Mucosa of rectum (tissue), 2 donors: ENCODE data around the gene ZNF555.
A peak's percentile ranks its signal among the peaks of the same experiment; 100 is the strongest.
"Not testable (repeated sequence)": the region's sequence is repeated elsewhere in the genome, so short reads cannot be mapped to it uniquely, and the experiment has no call there.

ENCODE experiments used
- H3K27ac ChIP-seq, 2 donors: one replicate each; pipeline ENCODE4 v1.7.0; 2013; ENCODE audit warnings: inconsistent platforms in 2 of 2, low read depth in 2 of 2, low read length in 2 of 2
- H3K27me3 ChIP-seq, 2 donors: one replicate each; pipeline ENCODE4 v1.7.0; 2013; ENCODE audit warnings: low read length in 2 of 2; ENCODE audit not compliant: control insufficient read depth in 2 of 2, insufficient read depth in 2 of 2
- H3K36me3 ChIP-seq, 2 donors: one replicate each; pipeline ENCODE4 v1.7.0; 2013; ENCODE audit warnings: low read length in 2 of 2; ENCODE audit not compliant: control insufficient read depth in 2 of 2, insufficient read depth in 2 of 2
- H3K4me1 ChIP-seq, 2 donors: one replicate each; pipeline ENCODE4 v1.7.0; 2013; ENCODE audit warnings: low read length in 2 of 2, mild to moderate bottlenecking in 1 of 2; ENCODE audit not compliant: control insufficient read depth in 2 of 2, insufficient read depth in 2 of 2
- H3K4me3 ChIP-seq, 2 donors: one replicate each; pipeline ENCODE4 v1.7.0; 2013; ENCODE audit warnings: low read length in 2 of 2
- H3K9ac ChIP-seq, 2 donors: one replicate each; pipeline ENCODE4 v1.7.0; 2013; ENCODE audit warnings: low read length in 2 of 2, low read depth in 1 of 2, mild to moderate bottlenecking in 1 of 2
- H3K9me3 ChIP-seq, 2 donors: one replicate each; pipeline ENCODE4 v1.7.0; 2013; ENCODE audit warnings: low read length in 2 of 2; ENCODE audit not compliant: control insufficient read depth in 2 of 2
- donor health status: healthy.
- donor health status: Normal muscosa, but diverticular disease.

The ZNF555 gene

GRCh38 chr19:2840794-2841791, at the start of gene ZNF555:
TSS of gene ZNF555 (plus strand) at chr19:2841475. CDS start at chr19:2841573, 98 bp downstream.
- Histone ChIP-seq H3K27ac (peak within 1 kb of the TSS; percentile 82 to 86), H3K4me3 (peak within 1 kb of the TSS; percentile 78 to 85), H3K9ac (peak within 1 kb of the TSS; percentile 74 to 75), H3K36me3 (peaks cover 0 to 2% of the 10 kb centered on the region in 2 donors), H3K4me1 (peaks cover 7 to 8% of the 10 kb centered on the region in 2 donors), H3K9me3 (peaks cover 7 to 9% of the 10 kb centered on the region in 2 donors), H3K27me3 (no peaks in the 10 kb centered on the region)

GRCh38 chr19:2791876-2792275, 49.4 kb upstream of the ZNF555 start:
- H3K9me3 ChIP-seq = no peaks in the 10 kb centered on the region
- no peak overlapping the region for H3K4me3 ChIP-seq
- H3K27ac ChIP-seq = no peak overlapping the region
- H3K4me1 ChIP-seq = no peaks in the 10 kb centered on the region
- no peak overlapping the region for H3K9ac ChIP-seq
- H3K27me3 ChIP-seq = no peaks in the 10 kb centered on the region
- H3K36me3 ChIP-seq = peaks cover 8% of the 10 kb centered on the region in 2 donors

DNA sequence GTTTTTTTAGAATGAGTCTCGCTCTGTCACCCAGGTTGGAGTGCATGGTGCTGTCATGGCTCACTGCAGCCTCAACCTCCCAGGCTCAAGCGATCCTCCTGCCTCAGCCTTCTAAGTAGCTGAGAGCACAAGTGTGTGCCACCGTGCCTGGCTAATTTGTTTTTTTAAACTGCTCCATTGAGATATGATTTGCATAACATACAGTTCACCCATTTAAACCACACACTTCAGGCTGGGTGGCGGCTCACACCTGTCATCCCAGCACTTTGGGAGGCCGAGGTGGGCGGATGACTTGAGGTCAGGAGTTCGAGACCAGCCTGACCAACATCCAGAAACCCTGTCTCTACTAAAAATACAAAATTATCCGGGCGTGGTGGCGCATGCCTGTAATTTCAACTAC, 48.6 kb upstream of the ZNF555 start:
- H3K4me3 ChIP-seq, H3K9ac ChIP-seq, H3K9me3 ChIP-seq, H3K4me1 ChIP-seq, H3K27ac ChIP-seq, H3K27me3 ChIP-seq: not testable (repeated sequence)
- peaks cover 8 to 12% of the 10 kb centered on the region in 2 donors for H3K36me3 ChIP-seq

GRCh38 chr19:2793126-2793525, 48.1 kb upstream of the ZNF555 start:
- Histone ChIP-seq H3K36me3 (peaks cover 8 to 12% of the 10 kb centered on the region in 2 donors), H3K9me3 (no peaks in the 10 kb centered on the region), H3K27me3 (no peaks in the 10 kb centered on the region), H3K9ac (no peak overlapping the region), H3K4me3 (no peak overlapping the region), H3K4me1 (no peaks in the 10 kb centered on the region), H3K27ac (no peak overlapping the region)

DNA sequence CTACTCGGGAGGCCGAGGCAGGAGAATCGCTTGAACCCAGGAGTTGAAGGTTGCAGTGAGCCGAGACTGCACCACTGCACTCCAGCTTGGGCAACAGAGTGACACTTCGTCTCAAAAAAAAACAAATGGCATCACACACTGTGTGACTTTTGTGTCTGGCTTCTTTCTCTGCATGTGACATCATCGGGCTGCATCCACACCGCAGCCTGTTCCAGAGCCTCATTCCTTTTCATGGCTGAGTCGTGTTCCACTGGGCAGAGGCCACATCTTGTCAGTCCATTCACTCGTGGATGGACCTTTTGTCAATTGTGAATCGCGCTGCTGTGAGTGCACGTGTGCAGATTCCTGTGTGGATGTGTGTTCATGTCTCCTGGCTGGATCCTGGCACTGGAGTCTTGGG, 47.7 kb upstream of the ZNF555 start:
- Histone ChIP-seq H3K27me3 (no peaks in the 10 kb centered on the region), H3K4me3 (no peak overlapping the region), H3K4me1 (no peaks in the 10 kb centered on the region), H3K9me3 (no peaks in the 10 kb centered on the region), H3K36me3 (peaks cover 8 to 16% of the 10 kb centered on the region in 2 donors), H3K9ac (no peak overlapping the region), H3K27ac (no peak overlapping the region)

DNA sequence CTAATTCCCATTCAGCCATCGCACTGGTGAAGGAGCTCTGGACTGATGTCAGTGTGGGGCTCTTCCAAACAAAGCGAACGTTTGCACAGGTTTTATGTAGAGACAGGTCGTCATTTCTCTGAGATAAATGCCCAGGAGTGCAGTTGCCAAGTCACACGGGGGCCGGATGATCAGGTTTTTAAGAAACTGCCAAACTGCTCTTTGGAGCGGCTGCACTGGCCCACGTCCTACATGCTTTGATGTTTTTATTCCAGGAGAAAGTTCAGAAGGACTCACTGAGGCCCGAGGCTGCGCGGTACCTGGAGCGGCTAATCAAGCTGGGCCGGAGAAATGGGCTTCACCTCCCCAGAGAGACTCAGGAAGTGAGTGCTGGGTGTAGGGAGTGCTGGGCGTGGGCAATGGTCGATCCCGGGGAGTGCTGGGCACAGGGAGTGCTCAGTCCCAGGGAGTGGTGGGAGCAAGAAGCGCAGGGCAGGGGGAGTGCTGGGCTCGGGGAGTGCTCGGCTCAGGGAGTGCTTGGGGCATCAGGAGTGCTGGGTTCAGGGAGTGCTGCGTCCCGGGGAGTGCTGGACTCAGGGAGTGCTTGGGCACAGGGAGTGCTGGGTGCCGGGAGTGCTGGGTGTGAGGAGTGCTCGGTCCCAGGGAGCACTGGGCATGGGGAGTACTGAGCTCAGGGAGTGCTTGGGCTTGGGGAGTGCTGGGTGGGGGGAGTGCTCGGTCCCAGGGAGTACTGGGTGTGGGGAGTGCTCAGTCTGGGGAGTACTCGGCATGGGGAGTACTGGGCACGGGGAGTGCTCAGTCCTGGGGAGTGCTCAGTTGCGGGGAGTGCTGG, 45.2 kb upstream of the ZNF555 start:
- no peaks in the 10 kb centered on the region for H3K4me1 ChIP-seq
- H3K27ac ChIP-seq = no peak overlapping the region
- H3K27me3 ChIP-seq = no peaks in the 10 kb centered on the region
- no peaks in the 10 kb centered on the region for H3K9me3 ChIP-seq
- peaks cover 10 to 13% of the 10 kb centered on the region in 2 donors for H3K36me3 ChIP-seq
- H3K9ac ChIP-seq = no peak overlapping the region
- H3K4me3 ChIP-seq = no peak overlapping the region

DNA sequence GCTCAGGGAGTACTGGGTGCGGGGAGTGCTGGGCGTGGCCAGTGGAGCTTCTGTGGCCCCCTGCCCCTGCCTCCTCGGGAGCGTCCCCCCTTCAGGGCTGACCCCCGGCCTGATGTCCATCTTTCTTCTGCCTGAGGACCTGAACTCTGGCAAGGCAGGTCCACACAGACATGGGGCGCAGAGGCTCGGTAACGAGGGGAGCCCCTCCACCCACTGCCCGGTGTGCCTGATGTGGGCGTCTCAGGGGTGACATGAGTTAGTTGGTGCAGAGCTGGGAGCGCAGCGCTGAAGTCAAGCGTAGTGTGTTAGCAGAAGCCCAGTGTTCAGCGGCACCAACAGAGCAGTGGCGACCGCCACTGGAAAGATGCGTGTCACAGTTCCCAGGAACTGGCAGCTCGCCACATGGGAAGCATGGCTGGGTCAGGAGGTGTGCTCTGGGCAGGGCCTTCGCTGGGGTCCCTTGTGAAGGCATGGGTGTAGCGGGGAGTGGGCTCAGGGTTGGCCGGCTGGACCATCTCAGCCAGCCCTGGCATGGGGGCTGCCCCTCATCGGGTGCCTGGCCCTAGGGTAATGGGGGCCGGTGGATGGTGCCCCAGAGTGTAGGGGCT, 44.5 kb upstream of the ZNF555 start:
- Histone ChIP-seq H3K9me3 (no peaks in the 10 kb centered on the region), H3K27ac (no peak overlapping the region), H3K9ac (no peak overlapping the region), H3K4me1 (no peaks in the 10 kb centered on the region), H3K27me3 (no peaks in the 10 kb centered on the region), H3K36me3 (peaks cover 10 to 16% of the 10 kb centered on the region in 2 donors), H3K4me3 (no peak overlapping the region)

DNA sequence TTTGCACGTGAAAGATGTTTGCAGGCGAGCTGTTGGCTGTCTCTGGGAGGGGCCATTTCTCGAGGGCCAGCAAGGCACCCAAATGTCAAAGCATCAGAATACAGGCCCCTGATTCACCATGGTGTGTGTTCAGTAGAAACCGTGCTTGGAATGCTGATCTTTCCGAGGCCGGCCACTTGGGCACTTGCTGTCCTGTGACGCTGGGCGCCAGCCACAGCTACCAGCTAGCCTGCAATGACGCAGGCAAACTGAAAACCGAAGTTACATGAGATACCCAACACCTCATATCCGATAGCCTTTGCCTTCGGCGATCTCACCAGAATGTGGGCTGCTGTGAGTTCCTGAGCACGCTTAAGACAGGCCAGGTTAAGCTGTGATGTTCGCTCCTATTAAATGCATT, 44.0 kb upstream of the ZNF555 start:
- no peak overlapping the region for H3K4me3 ChIP-seq
- no peaks in the 10 kb centered on the region for H3K4me1 ChIP-seq
- H3K9ac ChIP-seq = no peak overlapping the region
- no peak overlapping the region for H3K27ac ChIP-seq
- no peaks in the 10 kb centered on the region for H3K27me3 ChIP-seq
- peaks cover 10 to 16% of the 10 kb centered on the region in 2 donors for H3K36me3 ChIP-seq
- H3K9me3 ChIP-seq = no peaks in the 10 kb centered on the region

DNA sequence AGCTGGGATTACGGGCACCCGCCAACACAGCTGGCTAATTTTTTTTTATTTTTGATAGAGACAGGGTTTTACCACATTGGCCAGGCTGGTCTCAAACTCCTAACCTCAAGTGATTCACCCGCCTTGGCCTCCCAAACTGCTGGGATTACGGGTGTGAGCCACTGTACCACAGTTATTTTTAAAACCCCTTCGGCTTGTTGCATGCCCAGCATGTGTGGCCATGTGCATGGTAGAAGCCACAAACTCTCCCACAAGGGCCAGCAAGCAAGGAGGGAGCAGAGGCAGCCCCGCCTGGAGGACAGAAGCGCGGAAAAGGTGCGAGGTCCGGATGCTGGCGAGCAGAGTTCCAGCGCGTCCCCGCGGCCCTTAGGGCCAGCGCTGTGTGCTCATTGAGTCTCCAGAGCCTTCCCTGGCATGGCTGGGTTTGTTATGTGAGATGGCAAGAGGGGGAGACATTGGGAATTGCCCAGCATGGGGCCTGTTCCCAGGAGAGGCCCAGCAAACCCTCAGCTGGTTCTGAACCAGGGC, 43.1 kb upstream of the ZNF555 start:
- H3K27ac ChIP-seq = no peak overlapping the region
- H3K36me3 ChIP-seq = peaks cover 14 to 16% of the 10 kb centered on the region in 2 donors
- H3K9me3 ChIP-seq = no peaks in the 10 kb centered on the region
- H3K4me3 ChIP-seq = no peak overlapping the region
- H3K27me3 ChIP-seq = no peaks in the 10 kb centered on the region
- no peaks in the 10 kb centered on the region for H3K4me1 ChIP-seq
- no peak overlapping the region for H3K9ac ChIP-seq
